PC-3 (cell line): Measurements from ENCODE around the gene VPS9D1. TPM values are rescaled to one million over a fixed set of nuclear protein-coding genes. Genes with fewer than 3 reads are reported as not detected.

ENCODE experiments used
- ATAC-seq: fragments of 200-7000 bp; cut with Tn5 transposase; 2 replicates; pipeline ENCODE4 v1.9.1; 2020; ENCODE audit warnings: mild to moderate bottlenecking, moderate library complexity
- BruUV-seq: library from RNA; stranded (reverse); fragments of 400-500 nt; replicated peaks from 2 replicates; lab custom pipeline; 2021; lab: Mats Ljungman, UMichigan
- CTCF ChIA-PET: fragments of 300-600 bp; sonication (Branson Sonifier 250); formaldehyde crosslinking; loops from one replicate; lab custom pipeline; 2022; ENCODE audit warnings: antibody characterized with exemption; lab: Charles Lee
- POLR2A ChIA-PET: fragments of 300-600 bp; sonication (Branson Sonifier 250); formaldehyde crosslinking; loops from one replicate; lab custom pipeline; 2022; ENCODE audit warnings: antibody characterized with exemption; ENCODE audit not compliant: unreplicated experiment; lab: Charles Lee
- DNase-seq: peaks from one replicate; pipeline ENCODE4 v3.0.0-alpha.2; 2015
- H2AFZ ChIP-seq: fragments of 300-600 bp; sonication (generic); 2 replicates; pipeline ENCODE4 v1.6.0; 2016; ENCODE audit warnings: antibody characterized with exemption, low read length
- H3F3A ChIP-seq: fragments of 300-600 bp; sonication (generic); one replicate; pipeline ENCODE4 v1.6.0; 2017; ENCODE audit warnings: antibody characterized with exemption, low read length, control low read depth, mild to moderate bottlenecking; ENCODE audit not compliant: unreplicated experiment
- H3K27ac ChIP-seq: fragments of 300-600 bp; sonication (generic); 2 replicates; pipeline ENCODE4 v1.5.1; 2016; ENCODE audit warnings: mild to moderate bottlenecking, low read length
- H3K27me3 ChIP-seq: fragments of 300-600 bp; sonication (generic); 2 replicates; pipeline ENCODE4 v1.6.1; 2016; ENCODE audit warnings: low read length, mixed read lengths
- H3K36me3 ChIP-seq: fragments of 300-600 bp; sonication (generic); 2 replicates; pipeline ENCODE4 v1.6.1; 2016; ENCODE audit warnings: low read depth, mixed run types, low read length, mixed read lengths
- H3K4me1 ChIP-seq: fragments of 300-600 bp; sonication (generic); 2 replicates; pipeline ENCODE4 v1.5.1; 2016; ENCODE audit warnings: low read length; ENCODE audit not compliant: insufficient read depth
- H3K4me2 ChIP-seq: fragments of 300-600 bp; sonication (generic); 2 replicates; pipeline ENCODE4 v1.6.0; 2016; ENCODE audit warnings: low read length
- H3K4me3 ChIP-seq: fragments of 300-600 bp; sonication (generic); 2 replicates; pipeline ENCODE4 v1.5.1; 2016; ENCODE audit warnings: mild to moderate bottlenecking, low read length, mixed read lengths
- H3K79me2 ChIP-seq: fragments of 300-600 bp; sonication (generic); 2 replicates; pipeline ENCODE4 v1.6.1; 2017; ENCODE audit warnings: low read length, mixed read lengths
- H3K9ac ChIP-seq: fragments of 300-600 bp; sonication (generic); 2 replicates; pipeline ENCODE4 v1.6.0; 2016; ENCODE audit warnings: mild to moderate bottlenecking, low read length
- H3K9me2 ChIP-seq: fragments of 300-600 bp; sonication (generic); replicated peaks from 2 replicates; pipeline ENCODE4 v1.6.1; 2016; ENCODE audit warnings: mixed run types, low read length, mixed read lengths
- H3K9me3 ChIP-seq: fragments of 300-600 bp; sonication (generic); 2 replicates; pipeline ENCODE4 v1.6.1; 2016; ENCODE audit warnings: low read length, mixed read lengths
- H4K20me1 ChIP-seq: fragments of 300-600 bp; sonication (generic); 2 replicates; pipeline ENCODE4 v1.6.1; 2016; ENCODE audit warnings: low read length, mixed read lengths
- EZH2 ChIP-seq: fragments of 300-600 bp; sonication (generic); IDR thresholded peaks from one replicate; pipeline ENCODE4 v1.6.1; 2017; ENCODE audit warnings: antibody characterized with exemption, mild to moderate bottlenecking, low read length; ENCODE audit not compliant: unreplicated experiment
- EZH2phosphoT487 ChIP-seq: fragments of 300-600 bp; sonication (generic); IDR thresholded peaks from 2 replicates; pipeline ENCODE4 v1.6.1; 2018; ENCODE audit warnings: mild to moderate bottlenecking, antibody characterized with exemption, low read length, borderline replicate concordance
- intact Hi-C: fragments of 100-400 bp; cut with micrococcal nuclease; formaldehyde crosslinking; loops from 2 replicates; pipeline ENCODE4 v1.9.0; 2023
- total RNA-seq: library from RNA; depleted of rRNA; stranded (reverse); fragments of >200 nt; gene quantifications from 2 replicates; pipeline ENCODE4 v1.2.3, GENCODE V29; 2014
- TF ChIP-seq, protein P1 (sequence below): fragments of 300-600 bp; sonication (generic); conservative IDR thresholded peaks from 2 replicates; pipeline ENCODE4 v1.5.1; 2017; ENCODE audit warnings: antibody characterized with exemption, low read depth, mild to moderate bottlenecking, low read length

VPS9D1 gene
- total RNA-seq, 1 experiment from 2014 or later = 4.4 TPM

DNA sequence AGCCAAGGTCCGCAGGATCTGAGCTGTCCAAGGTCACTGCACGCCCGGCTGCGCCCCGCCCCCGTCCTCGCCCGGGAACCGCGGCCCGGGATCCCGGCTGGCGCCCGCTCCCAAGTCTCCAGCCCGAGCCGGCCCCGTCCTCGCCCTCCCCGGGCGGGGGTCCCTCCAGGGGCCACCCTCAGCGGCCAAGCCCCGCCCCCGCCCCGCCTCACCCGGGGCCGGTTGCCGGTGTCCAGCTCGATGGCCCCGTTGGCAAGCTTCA, 216 bp downstream of the VPS9D1 start:
- BruUV-seq = no TSS peak
- no peaks in the 10 kb centered on the region for H3K9me2 ChIP-seq
- H3K4me1 ChIP-seq = peaks cover 26% of the 10 kb centered on the region
- H3K36me3 ChIP-seq = no peaks in the 10 kb centered on the region
- TF ChIP-seq, protein P1, sequence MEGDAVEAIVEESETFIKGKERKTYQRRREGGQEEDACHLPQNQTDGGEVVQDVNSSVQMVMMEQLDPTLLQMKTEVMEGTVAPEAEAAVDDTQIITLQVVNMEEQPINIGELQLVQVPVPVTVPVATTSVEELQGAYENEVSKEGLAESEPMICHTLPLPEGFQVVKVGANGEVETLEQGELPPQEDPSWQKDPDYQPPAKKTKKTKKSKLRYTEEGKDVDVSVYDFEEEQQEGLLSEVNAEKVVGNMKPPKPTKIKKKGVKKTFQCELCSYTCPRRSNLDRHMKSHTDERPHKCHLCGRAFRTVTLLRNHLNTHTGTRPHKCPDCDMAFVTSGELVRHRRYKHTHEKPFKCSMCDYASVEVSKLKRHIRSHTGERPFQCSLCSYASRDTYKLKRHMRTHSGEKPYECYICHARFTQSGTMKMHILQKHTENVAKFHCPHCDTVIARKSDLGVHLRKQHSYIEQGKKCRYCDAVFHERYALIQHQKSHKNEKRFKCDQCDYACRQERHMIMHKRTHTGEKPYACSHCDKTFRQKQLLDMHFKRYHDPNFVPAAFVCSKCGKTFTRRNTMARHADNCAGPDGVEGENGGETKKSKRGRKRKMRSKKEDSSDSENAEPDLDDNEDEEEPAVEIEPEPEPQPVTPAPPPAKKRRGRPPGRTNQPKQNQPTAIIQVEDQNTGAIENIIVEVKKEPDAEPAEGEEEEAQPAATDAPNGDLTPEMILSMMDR = no peak
- TF ChIP-seq EZH2 (no peak), EZH2phosphoT487 (no peak)
- H3K9me3 ChIP-seq = no peaks in the 10 kb centered on the region
- peak overlapping the region; percentile 64 for H3K27ac ChIP-seq
- peaks cover 26% of the 10 kb centered on the region for H3K79me2 ChIP-seq
- peak; percentile 42 for DNase-seq
- no peaks in the 10 kb centered on the region for H3K27me3 ChIP-seq
- H3K9ac ChIP-seq = peak overlapping the region; percentile 80
- ATAC-seq = peak; percentile 9
- ChIA-PET POLR2A (no interaction called here), CTCF (interaction anchor here (0.6 kb wide), 1 partner anchor 14 kb away, joined by 4 read pairs; no protein-coding TSS in a partner anchor)
- H3K4me2 ChIP-seq = peak overlapping the region; percentile 89
- H3K4me3 ChIP-seq = peak overlapping the region; percentile 72
- H2AFZ ChIP-seq = peak overlapping the region; percentile 48; the same call in 1 of the 2 replicates
- no peaks in the 10 kb centered on the region for H3F3A ChIP-seq
- intact Hi-C loops = no loop called here
- peaks cover 15% of the 10 kb centered on the region for H4K20me1 ChIP-seq

DNA sequence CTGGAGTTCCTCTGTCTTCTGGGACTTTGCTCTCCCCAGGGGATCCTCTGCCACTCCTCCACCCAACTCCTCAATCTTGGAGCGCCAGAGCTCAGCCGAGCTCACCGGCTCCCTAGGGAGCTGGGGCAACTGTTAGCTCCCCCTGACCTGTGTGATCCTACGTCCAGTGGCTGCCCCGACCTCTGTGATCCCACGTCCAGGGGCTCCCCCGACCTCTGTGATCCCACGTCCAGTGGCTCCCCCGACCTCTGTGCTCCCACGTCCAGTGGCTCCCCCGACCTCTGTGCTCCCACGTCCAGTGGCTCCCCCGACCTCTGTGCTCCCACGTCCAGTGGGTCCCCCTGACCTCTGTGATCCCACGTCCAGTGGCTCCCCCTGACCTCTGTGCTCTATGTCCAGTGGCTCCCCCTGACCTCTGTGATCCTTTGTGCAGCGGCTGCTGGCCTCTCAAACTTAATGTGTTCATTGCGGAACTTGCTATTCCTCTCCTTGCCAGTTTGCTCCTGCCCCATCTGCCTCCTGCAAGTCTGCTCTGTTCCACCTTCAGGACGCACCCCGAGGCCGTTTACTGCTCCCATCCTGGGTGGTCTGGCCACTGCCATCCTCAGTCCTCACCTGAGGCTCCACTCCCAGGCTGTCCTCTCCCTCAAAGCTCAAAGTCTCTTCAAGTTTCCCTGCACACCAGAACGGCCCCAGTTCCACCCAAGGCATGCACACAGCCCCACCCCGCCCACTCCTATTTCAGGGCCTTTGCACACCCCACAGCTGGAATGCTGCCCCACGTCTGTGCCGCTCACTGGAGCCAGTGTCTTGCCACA, 2.8 kb downstream of the VPS9D1 start:
- H3K79me2 ChIP-seq = peaks cover 24% of the 10 kb centered on the region
- H3K4me3 ChIP-seq = no peak overlapping the region
- H4K20me1 ChIP-seq = peaks cover 2% of the 10 kb centered on the region
- H2AFZ ChIP-seq = no peak overlapping the region
- no peaks in the 10 kb centered on the region for H3K27me3 ChIP-seq
- no peak overlapping the region for H3K27ac ChIP-seq
- peaks cover 20% of the 10 kb centered on the region for H3K4me1 ChIP-seq
- TF ChIP-seq EZH2phosphoT487 (no peak), EZH2 (no peak)
- TF ChIP-seq, protein P1 = no peak
- BruUV-seq = no TSS peak
- no peak overlapping the region for H3K4me2 ChIP-seq
- no peak for DNase-seq
- H3K9me3 ChIP-seq = no peaks in the 10 kb centered on the region
- no peak for ATAC-seq
- POLR2A ChIA-PET = no interaction called here
- H3K36me3 ChIP-seq = peaks cover 3% of the 10 kb centered on the region; the same call in 1 of the 2 replicates
- no peaks in the 10 kb centered on the region for H3F3A ChIP-seq
- H3K9ac ChIP-seq = no peak overlapping the region
- CTCF ChIA-PET = no interaction called here
- intact Hi-C loops = no loop called here
- H3K9me2 ChIP-seq = no peaks in the 10 kb centered on the region
